Measurements from ENCODE around the gene ARVCF. TPM values are rescaled to one million over a fixed set of nuclear protein-coding genes. Genes with fewer than 3 reads are reported as not detected.

Gene ARVCF
- total RNA-seq, 1 donor from 2014 or later: 119 TPM

DNA sequence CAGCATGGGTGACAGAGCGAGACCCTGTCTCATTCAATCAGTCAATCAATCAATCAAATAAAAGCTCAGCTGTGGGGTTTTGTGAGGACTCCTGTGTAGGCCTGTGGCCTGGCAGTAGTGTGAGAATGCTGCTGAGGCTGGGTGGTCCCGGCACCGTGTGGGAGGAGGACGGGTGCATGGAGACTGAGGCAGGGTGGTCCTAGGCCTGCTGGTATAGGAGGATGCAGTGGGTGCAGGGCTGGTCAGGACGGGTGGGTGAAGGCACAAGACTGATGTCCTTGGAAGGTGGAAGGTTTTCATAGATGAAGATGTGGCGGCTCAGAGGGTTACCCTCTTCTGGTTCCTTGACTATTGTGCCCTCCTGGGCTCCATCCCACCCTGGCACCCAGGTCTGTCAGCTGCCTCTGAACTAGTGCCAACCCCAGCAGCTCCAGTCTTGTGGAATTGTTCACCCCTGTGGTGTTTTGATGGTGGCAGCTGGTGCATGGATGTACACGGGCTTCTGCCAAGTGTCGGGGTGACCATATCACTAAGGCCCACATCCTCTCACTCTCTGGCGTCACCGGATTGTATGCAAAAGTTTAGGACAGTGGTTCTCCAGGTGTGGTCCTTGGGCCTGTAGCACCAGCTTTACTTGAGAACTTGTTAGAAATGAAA is 28.0 kb upstream of the ARVCF start:
- Mint-ChIP-seq H3K9me3 (ENCODE audit: unreplicated experiment) (peaks cover 7% of the 10 kb centered on the region), H3K27ac (ENCODE audit: unreplicated experiment) (no peak overlapping the region), H3K4me3 (ENCODE audit: unreplicated experiment) (no peak overlapping the region), H3K27me3 (ENCODE audit: unreplicated experiment) (peaks cover 2% of the 10 kb centered on the region), H3K4me1 (ENCODE audit: low read depth, unreplicated experiment) (no peaks in the 10 kb centered on the region), H3K36me3 (ENCODE audit: unreplicated experiment) (peaks cover 10% of the 10 kb centered on the region)
- TF ChIP-seq, protein P1, sequence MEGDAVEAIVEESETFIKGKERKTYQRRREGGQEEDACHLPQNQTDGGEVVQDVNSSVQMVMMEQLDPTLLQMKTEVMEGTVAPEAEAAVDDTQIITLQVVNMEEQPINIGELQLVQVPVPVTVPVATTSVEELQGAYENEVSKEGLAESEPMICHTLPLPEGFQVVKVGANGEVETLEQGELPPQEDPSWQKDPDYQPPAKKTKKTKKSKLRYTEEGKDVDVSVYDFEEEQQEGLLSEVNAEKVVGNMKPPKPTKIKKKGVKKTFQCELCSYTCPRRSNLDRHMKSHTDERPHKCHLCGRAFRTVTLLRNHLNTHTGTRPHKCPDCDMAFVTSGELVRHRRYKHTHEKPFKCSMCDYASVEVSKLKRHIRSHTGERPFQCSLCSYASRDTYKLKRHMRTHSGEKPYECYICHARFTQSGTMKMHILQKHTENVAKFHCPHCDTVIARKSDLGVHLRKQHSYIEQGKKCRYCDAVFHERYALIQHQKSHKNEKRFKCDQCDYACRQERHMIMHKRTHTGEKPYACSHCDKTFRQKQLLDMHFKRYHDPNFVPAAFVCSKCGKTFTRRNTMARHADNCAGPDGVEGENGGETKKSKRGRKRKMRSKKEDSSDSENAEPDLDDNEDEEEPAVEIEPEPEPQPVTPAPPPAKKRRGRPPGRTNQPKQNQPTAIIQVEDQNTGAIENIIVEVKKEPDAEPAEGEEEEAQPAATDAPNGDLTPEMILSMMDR (IDR thresholded peaks at IDR 0.05; ENCODE audit: partially characterized antibody, unreplicated experiment): no peak
- no peak for DNase-seq

DNA sequence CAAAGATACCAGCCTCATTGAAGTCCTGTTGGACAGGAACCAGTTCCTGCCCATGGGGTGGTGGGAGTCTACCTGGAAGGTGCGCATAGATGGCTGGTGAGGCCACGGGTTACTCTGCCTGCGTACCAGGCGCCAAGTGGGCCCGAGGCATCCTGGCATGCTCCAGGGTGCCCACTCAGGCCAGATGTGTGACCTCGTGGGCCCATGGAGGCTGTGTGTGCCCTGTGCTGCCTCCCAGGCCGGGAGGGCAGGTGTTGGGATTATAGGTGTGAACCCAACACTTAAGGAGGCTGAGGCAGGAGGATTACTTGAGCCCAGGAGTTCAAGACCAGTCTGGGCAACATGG is 27.3 kb upstream of the ARVCF start:
- Mint-ChIP-seq H3K4me1 (ENCODE audit: low read depth, unreplicated experiment) (no peaks in the 10 kb centered on the region), H3K27ac (ENCODE audit: unreplicated experiment) (no peak overlapping the region), H3K36me3 (ENCODE audit: unreplicated experiment) (peaks cover 7% of the 10 kb centered on the region), H3K27me3 (ENCODE audit: unreplicated experiment) (peaks cover 2% of the 10 kb centered on the region), H3K9me3 (ENCODE audit: unreplicated experiment) (peaks cover 5% of the 10 kb centered on the region), H3K4me3 (ENCODE audit: unreplicated experiment) (no peak overlapping the region)
- DNase-seq: no peak
- TF ChIP-seq, protein P1 (IDR thresholded peaks at IDR 0.05; ENCODE audit: partially characterized antibody, unreplicated experiment): no peak

DNA sequence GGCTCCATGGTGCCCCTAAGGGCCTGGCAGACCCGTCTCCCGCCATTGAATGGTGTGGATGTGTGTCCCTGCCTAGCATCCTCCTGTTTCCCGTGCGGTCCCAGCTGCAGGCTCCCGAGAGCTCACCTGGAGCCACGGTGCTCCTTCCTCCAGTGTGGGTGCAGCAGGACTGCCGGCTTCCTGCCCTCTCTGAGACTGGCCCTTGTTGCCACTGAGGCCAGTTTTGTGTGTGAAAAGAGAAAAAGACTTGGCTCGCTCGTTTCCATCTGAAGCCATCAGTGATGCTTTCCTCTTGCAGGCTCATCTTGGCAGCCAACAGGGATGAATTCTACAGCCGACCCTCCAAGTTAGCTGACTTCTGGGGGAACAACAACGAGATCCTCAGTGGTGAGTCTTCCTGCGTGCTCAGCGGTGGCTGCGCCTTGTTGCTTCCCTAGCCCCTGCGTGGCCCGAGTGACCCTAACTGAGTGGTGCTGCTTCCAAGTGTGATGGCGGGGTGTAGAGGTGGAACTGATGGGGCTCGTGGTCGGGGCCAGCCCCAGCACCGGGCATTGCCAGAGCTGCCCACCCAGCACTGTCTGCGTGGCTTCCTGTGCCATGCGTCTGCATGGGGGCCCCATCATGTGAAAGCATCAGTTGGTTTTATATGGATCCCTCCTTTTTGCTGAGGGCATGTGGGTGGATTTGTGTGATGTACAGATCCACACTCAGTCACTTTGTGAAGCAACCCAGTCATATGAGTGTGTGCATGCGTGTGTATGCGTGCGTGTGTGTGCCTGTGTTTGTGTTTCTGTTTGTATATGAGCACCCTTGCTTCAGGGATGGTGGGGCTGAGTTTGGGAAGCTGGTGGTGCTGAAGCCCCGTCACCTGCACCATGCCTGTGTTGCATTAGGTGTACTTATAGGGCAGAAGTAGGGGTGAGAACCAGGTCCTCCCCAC is 26.7 kb upstream of the ARVCF start:
- no peak for DNase-seq
- Mint-ChIP-seq H3K4me3 (ENCODE audit: unreplicated experiment) (no peak overlapping the region), H3K27me3 (ENCODE audit: unreplicated experiment) (peaks cover 2% of the 10 kb centered on the region), H3K27ac (ENCODE audit: unreplicated experiment) (no peak overlapping the region), H3K9me3 (ENCODE audit: unreplicated experiment) (peaks cover 5% of the 10 kb centered on the region), H3K4me1 (ENCODE audit: low read depth, unreplicated experiment) (no peaks in the 10 kb centered on the region), H3K36me3 (ENCODE audit: unreplicated experiment) (peaks cover 4% of the 10 kb centered on the region)
- TF ChIP-seq, protein P1 (IDR thresholded peaks at IDR 0.05; ENCODE audit: partially characterized antibody, unreplicated experiment): no peak

DNA sequence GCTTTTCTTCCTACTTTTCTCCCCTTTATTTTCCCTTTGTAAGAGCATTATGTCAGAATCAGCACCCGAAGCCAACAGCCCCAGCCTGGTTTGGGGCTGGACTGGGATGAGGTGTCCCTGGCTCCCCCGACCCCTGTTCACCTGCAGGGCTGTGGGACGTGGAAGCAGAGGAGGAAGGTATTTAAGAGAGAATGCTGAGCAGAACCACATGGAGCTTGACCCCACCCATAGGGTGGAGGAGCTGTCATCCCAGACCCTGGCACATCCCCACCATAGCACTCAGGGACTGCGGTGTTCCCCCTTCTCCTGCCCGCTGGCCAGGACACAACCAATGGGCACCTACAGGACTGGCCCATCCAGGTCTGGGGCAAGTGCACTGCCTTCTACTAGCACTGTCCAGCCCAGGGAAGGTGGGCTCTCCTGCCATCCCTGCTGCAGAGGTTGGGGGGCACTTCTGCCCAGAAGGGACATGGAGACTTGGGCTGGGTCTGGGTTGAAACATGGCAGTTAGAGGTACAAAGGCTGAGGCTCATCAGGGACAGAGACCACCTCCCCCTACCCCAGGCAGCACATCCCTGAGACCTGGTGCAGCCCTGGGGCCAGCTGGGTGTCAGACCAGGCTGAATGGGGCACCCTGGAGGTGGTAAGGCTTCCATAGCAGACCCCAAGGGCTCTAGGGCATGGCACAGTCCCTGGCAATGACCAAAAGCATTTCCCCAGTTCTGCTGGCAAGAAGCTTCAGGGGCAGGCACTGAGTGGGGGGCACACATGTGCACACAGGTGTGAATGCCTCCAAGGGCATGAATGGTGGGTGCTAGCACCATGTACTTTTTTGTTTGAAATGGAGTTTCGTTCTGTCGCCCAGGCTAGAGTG is 23.9 kb upstream of the ARVCF start:
- no peaks in the 10 kb centered on the region for H3K36me3 Mint-ChIP-seq (ENCODE audit: unreplicated experiment)
- H3K4me1 Mint-ChIP-seq (ENCODE audit: low read depth, unreplicated experiment): no peaks in the 10 kb centered on the region
- TF ChIP-seq, protein P1 (IDR thresholded peaks at IDR 0.05; ENCODE audit: partially characterized antibody, unreplicated experiment): no peak
- DNase-seq: no peak
- no peak overlapping the region for H3K4me3 Mint-ChIP-seq (ENCODE audit: unreplicated experiment)
- H3K27ac Mint-ChIP-seq (ENCODE audit: unreplicated experiment): no peak overlapping the region
- no peaks in the 10 kb centered on the region for H3K27me3 Mint-ChIP-seq (ENCODE audit: unreplicated experiment)
- peaks cover 5% of the 10 kb centered on the region for H3K9me3 Mint-ChIP-seq (ENCODE audit: unreplicated experiment)
